Posterior vena cava (tissue), 2 donors: Measurements from ENCODE around the gene COBL. TPM values are rescaled to one million over a fixed set of nuclear protein-coding genes. Genes with fewer than 3 reads are reported as not detected.

Source experiments
- DNase-seq: peaks from one replicate; pipeline ENCODE4 v3.0.0-alpha.2; 2020; ENCODE audit warnings: low spot score
- intact Hi-C, 2 donors: fragments of 100-400 bp; cut with DNase I; formaldehyde crosslinking; loops; one replicate each; pipeline versions ENCODE4 v1.14.1 to v1.14.2; 2022 to 2023
- total RNA-seq, 2 donors: library from RNA; stranded (reverse); fragmentation: NEBNext Ultra II Directional; extraction: Animal tissue kit (Norgen Biotek cat#: 25700); gene quantifications; one replicate each; pipeline ENCODE4 v1.2.1, GENCODE V29; 2021
- donor health status: DM: yes; HTN: yes; CAD: no.
- donor health status: DM: yes; HTN: yes; CAD: no.

The COBL gene
- total RNA-seq, 2 donors from 2014 or later = 0.46 to 0.67 TPM

DNA sequence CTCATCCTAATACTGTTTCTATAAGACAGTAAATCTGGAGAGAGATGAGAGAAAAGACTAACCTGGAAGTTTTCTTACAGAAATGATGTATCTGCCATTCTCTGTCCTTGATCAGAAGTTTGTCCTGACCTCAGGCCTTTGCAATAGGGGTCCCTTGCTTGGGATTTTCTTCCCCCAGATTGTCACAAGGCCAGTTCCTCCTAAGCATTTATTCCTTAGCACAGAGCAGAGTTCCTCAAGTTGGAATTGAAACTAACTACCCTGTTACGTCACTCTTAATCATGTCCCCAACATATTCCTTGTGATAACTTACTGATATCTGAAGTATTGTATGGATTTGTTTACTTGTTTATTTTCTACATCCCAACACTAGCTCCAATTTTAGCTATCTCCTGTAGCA, 202.1 kb downstream of the COBL start:
- DNase-seq = no peak
- intact Hi-C loops = no loop called here

DNA sequence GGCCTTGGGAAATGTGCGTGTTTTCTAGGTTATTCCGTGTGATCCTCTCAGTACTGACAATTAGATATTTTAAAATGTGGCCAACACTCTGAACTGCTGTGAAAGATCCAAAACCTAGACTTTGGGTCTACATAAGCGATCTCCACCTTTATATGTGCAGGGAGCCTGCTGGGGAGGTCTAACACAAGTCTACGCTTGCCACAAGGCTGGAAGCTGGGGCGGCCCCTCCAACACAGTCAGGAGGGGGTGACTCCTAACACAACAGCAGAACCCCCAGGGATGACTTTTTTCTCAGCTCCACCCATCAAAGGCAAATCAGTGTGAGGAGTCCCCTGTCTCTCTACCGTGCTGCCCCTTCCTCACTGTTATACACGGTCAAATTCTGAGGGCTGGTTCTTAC, 202.6 kb downstream of the COBL start:
- no peak for DNase-seq
- intact Hi-C loops = no loop called here

DNA sequence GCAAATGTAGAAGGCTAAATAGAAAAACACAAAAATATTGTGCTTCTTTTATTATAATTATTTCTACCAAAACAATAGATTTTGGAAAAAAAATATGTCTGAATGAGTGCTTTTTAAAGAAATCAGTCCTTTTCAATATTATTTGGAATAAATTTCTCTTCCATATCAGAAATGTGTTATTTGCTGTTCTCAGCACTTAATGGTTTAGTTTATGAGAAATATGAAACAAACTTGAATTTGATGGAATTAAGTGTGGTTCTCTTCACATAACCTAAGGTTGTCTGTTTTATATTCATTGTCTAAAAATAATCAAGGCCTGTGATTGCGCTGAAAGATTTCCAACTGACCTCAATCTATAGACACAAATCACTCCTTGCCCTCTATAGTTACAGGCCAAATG, 203.0 kb downstream of the COBL start:
- intact Hi-C loops = no loop called here
- no peak for DNase-seq

DNA sequence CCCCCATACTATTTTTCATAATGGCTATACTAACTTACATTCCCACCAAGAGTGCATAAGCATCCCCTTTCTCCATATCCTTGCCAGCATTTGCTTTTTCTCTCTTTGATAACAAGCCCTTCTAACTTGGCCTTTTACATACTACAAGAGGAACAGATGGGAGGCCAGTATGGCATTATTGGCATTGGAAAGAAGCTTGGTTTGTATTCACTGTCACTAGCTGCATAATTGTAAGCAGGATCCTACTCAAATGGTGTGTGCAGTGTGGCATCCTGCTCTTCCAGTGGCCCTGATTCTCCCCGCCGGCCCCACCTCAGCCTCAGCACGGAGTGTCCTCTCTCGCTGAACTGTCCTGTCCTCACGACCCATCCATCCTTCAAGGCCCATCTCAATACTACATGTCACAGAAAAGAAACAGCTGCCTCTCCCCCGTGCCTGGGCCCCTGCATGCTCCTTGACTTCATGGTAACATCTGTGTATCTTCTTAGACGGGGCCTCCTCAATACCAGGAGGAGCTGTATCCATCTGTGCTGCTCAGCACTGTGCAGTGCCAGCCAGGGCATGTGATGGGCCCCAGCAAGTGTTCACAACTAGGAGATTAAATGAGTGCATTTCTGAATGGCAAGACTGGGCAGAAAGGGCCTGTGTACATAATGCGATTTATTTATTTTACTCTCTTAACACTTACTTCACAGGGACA, 205.2 kb downstream of the COBL start:
- intact Hi-C loops = no loop called here
- no peak for DNase-seq

DNA sequence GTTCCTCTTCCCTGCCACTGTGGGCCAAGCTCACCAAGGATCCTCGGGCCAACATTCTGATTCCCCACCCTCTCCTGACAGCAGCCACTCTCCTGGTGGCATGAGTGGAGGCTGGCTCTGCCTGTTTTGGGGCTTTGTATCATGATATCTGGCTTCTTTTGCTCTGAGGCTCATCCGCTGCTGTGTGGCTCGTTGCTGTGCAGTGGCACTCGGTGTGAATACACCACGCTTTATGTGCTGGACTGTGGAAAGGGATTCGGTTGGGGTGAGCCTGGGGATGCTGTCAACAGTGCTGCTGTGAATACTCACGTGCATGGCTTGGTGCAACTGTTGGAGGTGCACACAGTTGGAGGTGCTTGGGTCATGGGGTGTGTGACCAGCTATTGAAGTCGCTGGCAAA, 208.5 kb downstream of the COBL start:
- no peak for DNase-seq
- intact Hi-C loops = loop anchor here in 1 of 2 donors (2.0 kb wide), 1 partner anchor 69 kb away; no protein-coding TSS in a partner anchor

DNA sequence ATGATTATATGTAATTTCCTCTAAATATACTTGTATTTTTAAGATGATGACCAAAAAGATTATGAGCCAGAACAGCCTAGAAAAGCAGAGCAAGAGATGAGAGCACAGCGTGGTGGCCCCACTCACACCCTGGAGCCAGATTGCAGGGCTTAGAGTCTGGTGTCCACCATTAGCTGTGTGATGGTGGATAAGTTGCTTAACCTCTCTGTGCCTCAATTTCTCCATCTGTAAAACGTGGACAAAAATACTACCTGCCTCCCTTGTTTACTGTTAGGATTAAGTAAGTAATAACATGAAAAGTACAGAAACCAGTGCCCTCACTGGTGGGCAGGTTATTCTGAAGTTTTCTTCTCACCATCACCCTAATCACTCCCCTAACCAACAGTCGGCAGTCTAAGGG, 212.3 kb downstream of the COBL start:
- no peak for DNase-seq
- intact Hi-C loops = no loop called here

DNA sequence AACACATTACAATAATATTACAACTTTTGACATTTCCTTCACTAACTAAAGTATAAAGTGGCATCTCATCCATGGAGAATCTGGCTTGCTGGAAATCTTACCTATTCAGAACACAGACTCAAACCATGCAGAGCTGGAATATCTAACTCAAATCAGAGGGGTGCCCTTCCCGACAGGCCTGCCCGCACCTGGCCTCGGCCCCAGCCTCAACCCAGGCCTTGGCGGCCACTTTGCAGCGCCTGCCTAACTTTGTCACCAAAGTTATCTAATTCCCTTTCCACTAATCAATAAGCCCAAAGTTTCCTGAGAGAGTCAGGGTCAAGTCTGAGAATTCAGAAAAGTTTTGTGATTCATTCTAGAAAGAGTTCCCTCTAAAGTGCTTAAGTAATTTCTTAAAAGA, 212.9 kb downstream of the COBL start:
- intact Hi-C loops = no loop called here
- no peak for DNase-seq

DNA sequence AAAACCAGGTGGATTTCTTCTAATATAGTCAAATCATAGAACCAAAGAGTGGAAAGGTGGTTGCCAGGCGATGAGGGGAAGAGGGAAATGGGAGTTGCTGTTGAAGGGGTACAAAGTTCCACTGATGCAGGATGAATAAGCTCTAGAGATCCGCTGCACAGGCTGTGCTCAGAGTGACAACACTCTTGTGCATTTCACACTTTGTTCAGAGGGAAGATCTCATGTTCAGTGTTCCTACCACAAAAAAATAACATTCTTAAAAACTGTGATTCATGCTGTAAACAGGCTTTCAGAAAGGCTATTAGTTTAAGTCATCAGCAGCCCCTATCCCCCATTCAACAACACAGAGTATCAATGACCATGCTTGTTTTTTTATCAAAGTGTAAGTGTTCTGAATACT, 213.8 kb downstream of the COBL start:
- DNase-seq = no peak
- intact Hi-C loops = no loop called here

DNA sequence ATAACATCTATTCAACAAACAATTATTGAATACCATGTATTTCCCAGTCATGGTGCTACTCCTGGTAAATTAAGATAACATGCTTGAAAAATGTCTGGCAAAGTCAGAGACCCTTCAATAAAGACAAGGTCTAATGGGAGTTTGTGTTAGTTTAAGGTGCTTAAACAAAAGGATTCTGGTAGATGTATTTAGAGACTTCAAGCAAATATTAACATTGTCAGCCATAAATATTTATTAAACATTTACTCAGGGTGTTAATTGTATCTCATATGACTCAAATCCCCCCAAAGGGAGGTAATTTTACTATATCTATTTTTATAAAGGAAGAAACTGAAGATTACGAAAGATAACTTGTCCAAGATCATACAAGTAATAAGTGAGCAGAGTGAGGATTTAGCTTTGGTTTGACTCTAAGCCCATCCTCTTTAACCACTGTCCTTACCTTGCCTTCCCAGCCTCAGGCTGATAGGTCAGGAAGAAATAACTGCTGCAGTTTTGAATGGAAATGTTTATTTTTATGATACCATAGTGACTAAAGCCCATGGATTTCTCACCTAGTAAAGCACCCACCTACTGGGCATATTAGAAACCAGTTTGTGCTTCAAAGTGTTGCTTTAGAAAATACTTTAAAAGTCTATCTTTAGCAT, 215.4 kb downstream of the COBL start:
- intact Hi-C loops = no loop called here

DNA sequence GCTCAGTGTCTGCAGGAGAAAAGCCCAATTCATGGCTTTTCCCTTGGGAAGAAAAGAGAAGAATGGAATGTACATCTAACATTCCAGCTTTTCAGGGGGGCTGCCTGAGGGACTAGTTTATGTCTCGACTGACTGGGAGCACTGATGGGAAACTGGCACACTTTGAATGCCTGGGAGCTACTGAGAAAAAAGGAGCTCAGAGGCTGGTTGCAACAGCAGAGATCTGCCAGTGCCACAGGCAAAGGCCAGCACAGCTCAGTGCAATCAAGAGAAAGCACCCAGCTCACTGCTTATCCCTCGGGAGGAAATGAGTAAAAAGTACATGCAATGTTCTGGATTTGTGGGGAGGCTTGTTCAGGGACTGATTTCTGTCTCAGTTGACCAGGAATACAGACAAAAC, 226.2 kb downstream of the COBL start:
- DNase-seq = no peak
- intact Hi-C loops = no loop called here

More for the DNA sequence above, 215.4 kb downstream of the COBL start:
- DNase-seq = no peak

DNA sequence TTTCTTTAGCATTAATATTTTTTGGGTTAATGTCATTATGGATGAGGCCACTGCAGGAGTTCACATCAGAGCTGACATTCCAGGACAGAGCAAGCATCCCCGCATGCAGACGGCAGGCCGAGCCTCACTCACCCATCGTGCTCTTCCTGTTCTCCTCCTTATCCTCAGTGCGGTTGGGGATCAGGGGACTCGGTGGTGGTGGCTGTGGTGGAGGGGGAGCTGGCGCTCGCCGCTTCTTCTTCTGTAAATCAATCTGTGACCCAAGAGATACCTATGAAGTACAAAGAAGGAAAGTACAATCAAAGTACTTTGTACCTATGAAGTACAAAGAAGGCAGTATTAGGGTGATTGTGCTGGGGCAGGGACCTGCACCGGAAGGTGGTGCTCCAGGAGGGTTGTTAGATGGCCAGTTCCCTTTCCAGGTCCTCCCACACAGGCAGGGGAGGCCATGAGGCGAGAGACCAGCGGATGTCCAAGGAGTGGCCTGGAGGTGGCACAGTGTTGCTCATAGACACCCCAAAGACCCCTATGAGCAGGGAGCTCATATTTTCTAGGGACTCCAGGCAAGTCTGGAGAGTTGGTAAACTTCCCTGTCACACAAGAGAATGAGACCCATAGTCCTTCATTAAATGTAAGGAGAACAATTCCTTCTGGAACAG, 231.4 kb downstream of the COBL start:
- intact Hi-C loops = no loop called here
- no peak for DNase-seq

DNA sequence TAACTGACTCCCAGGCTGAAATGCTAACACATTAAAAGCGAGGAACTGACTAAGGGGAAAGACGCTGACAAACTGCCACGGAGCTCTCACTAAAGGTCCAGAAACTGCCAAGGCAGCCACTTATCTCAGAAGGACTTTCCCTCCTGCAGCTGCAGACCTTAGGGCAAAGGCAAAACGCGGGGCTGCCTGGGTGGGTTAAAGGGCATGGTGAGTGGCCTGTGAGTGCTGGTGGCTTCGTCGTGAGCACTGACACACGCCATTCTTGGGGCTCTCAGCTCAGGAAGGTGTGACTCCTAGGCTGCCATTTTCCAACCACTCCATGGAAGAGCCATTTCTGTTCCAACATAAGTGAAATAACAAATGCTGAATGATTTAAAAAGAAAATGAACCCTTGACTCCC, 232.5 kb downstream of the COBL start:
- intact Hi-C loops = no loop called here
- DNase-seq = no peak

DNA sequence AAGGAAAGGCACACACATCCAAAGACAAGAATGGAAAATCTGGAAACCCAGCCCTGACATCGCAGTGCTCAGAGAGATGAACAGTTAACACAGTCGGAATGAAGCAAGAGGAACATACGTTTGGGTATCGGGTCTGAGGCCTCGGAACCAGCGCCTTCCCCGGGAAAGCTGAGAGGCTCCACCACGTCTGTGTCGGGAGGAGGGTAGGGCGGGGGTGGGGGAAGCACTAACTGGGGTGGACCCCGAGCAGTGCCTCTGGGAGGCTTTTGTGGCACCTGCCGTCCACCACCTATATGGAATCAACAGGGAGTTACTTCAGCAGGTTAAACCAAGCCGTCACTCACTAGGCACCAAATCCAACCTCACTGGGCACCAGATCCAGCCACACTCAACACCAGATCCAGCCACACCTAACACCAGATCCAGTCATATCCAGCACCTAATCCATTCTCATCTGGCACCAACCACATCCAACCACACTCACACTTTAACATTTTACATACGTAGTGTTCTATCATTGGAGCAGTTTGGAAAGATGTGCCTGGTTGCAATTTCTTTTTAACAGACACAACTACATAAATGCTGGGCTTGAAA, 233.6 kb downstream of the COBL start:
- intact Hi-C loops = no loop called here
- DNase-seq = no peak

DNA sequence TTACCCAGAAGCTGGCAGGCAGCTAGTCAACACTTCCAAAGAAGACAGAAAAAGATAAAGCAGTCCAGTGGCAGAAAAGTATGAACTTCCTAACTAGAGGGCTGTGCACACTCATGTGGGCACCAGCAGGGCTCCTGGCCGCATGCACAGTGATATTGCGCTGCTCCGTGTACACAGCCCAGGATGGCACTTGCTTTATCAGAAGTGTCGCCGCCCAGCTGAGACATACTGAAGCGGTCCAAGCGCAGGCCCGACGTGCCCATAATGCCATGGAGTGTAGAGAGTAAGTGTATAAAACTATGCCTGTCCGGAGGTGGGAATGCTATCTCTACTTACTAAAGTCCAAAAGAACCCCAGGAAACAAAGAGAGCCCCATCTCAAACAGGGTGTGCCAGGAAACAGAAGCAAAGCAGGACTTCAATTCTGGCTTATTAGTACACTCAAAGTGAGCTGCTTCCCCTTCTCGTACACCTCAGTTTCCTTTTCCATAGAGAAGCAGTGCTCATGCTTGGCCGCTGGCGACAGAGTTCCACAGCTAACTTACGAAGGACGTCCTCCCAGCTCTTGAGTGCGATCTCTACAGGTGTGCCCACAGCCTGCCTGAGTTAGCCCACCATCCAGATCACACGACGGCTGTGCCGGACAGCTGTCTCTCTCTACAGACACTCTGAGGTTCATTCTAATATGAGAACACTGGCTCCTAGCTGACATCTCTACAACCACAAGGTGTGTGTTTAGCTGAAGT, 234.3 kb downstream of the COBL start:
- no peak for DNase-seq
- intact Hi-C loops = no loop called here

DNA sequence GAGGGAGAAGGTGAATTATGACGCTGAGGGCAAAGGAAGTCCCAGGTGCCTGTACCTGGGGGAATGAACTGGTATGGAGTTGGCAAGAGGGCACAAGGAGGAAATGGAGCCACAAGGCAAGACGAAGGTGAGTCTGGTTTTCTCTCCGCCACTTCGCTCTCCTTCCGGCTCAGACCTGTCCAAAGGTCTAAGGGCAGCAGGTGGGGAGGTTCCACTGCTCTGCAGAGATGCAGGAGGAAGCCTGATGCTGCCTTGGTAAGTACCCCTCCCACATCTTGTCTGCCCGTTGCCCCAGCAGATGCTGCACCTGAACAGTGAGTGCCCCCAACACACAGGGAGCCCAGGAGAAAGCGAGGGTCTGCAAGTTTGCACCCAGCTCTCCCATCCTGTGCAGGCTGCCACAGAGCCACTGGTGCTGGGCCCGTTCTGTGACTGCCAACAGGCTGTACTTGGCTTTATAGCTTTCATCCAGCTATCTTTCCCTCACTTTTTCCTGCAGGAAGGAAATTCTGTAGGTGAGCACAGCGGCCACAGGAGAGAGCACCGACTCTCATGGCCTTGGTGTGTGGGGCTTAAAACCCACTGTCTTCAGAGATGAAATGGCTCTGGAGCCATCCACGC, 235.2 kb downstream of the COBL start:
- no peak for DNase-seq
- intact Hi-C loops = no loop called here

DNA sequence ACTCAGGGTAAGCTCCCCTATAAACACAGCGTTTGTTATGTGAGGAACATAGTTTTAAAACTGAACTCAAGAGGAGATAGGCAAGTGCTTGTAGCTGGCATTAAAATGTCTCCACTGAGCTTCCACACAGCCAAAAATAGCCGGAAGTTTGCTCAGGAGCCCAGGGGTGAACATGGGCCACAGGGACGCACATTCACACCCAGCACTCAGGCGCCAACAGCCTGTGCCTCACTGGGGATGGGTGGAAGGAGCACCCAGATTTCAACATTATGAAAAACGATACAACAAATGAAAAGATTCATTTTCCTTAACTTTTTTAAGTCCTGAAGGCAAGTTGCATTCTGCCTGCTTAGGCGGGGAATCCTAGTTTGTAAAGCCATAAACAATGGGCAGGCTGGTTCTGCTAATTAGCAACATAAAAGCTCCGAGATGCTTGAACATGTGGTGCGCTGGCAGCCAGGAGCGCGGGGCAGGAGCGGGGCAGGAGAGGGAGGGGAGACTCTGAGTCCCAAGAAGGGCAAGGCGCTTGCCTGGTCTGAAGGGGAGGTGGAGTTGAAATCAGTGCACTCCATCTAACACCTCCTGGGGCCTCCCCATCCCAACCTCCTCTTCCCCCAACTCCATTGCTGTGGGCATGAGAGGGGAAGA, 235.9 kb downstream of the COBL start:
- intact Hi-C loops = no loop called here
- DNase-seq = no peak

DNA sequence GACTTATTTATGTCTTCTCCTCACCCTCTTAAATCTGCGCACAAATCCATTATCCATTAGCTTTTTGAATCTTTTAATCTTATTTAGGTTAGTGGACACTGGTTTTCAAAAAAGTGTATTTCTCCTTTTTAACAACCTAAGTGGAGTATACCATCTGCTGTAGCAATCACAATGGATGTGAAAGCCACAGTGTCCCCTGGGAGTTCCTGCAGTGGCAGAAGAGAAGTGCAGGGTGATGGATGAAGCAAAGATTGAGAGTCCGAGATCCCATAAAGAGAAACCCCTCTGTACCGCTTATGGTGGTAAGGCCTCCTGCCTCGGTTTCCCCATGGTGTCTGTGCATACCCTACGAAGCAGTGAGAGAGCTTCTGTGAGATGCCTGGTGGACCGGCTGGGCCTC, 236.4 kb downstream of the COBL start:
- intact Hi-C loops = no loop called here
- DNase-seq = no peak

DNA sequence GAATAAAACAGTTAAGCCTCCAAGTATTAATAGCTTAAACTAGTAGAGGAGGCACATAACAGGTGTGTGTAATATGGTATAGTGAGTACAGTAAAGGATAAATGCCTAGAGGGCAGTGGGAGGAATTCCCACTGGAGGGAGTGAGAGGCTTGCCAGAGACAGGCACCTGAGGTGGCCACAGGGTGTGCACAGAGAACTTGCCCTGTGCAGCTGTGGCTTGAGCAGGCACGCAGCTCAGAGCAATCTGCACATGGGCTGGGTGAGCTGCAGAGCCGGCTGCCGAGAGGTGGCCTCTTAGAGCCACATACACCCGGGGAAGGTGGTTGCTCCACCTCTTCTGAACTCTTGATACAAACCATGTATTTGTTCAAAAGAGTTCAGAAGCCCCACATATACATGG, 237.1 kb downstream of the COBL start:
- DNase-seq = no peak
- intact Hi-C loops = no loop called here

DNA sequence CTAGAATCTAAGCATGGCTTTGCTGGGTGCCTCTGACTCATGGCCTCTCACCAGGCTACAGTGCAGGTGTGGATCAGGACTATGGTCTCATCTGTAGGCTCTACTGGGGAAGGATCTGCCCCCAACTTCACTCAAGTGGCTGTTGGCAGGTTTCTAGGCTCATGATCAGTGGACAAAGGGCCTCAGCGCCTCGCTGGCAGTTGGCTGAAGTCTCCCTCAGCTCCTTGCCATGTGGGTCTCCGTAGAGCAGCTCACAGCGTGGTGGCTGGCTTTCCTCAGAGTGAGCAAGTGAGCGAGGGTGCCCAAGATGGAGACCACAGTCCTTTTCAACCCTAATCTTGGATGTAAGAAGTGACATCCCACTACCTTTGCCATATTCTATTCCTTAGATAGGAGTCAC, 238.0 kb downstream of the COBL start:
- DNase-seq = no peak
- intact Hi-C loops = no loop called here
